K562 (cell line): ENCODE measurements around the gene ZSWIM6. TPM values are rescaled to one million over a fixed set of nuclear protein-coding genes. Genes with fewer than 3 reads are reported as not detected.

ENCODE experiments used
- ATAC-seq: fragments of 200-7000 bp; cut with Tn5 transposase; 3 replicates; pipeline ENCODE4 v1.9.1; 2020; ENCODE audit warnings: moderate library complexity
- BruUV-seq: library from RNA; stranded (reverse); fragments of 400-500 nt; replicated peaks from 2 replicates; lab custom pipeline; 2021; lab: Mats Ljungman, UMichigan
- CTCF ChIA-PET: fragments of 300-600 bp; formaldehyde crosslinking; extraction: SDS; loops from one replicate; lab custom pipeline; 2021; ENCODE audit warnings: low intra/inter-chr PET ratio; lab: Yijun Ruan, JAX
- POLR2A ChIA-PET: fragments of 300-600, 350-650 bp; sonication (Branson Sonifier 250); formaldehyde crosslinking; extraction: SDS; loops from one replicate; lab custom pipeline; 2021; ENCODE audit warnings: antibody characterized with exemption, inconsistent platforms; lab: Yijun Ruan, JAX
- DNase-seq, 4 experiments: peaks; one replicate each; pipeline versions ENCODE4 v3.0.0 to v3.0.0-alpha.2; 2011 to 2018; ENCODE audit warnings: low spot score in 3 of 4, mixed read lengths in 3 of 4; ENCODE audit errors: extremely low read depth in 1 of 4
- FAIRE-seq: peaks from 2 replicates; lab custom pipeline; 2011; peaks lifted over from hg19 to GRCh38; lab: Jason Lieb, UNC
- H2AFZ ChIP-seq: 2 replicates; pipeline ENCODE4 v1.6.0; 2011; ENCODE audit warnings: low read depth, low read length, control low read depth, inconsistent platforms
- H3K27ac ChIP-seq: fragments of 200-600 bp; 3 replicates; pipeline ENCODE4 v1.8.0; 2011; ENCODE audit warnings: low read depth, mild to moderate bottlenecking, control low read depth, inconsistent platforms, low read length, moderate library complexity, mixed read lengths; ENCODE audit errors: extremely low read depth
- H3K27me3 ChIP-seq, 2 experiments: fragments of 300-600 bp in 1 of 2; 2 replicates in 1 of 2; 3 replicates in 1 of 2; pipeline versions ENCODE4 v1.6.0 to v1.8.0; 2011; ENCODE audit warnings: inconsistent platforms in 2 of 2, low read length in 2 of 2, mild to moderate bottlenecking in 1 of 2, mixed read lengths in 1 of 2, moderate library complexity in 1 of 2; ENCODE audit not compliant: control insufficient read depth in 2 of 2, insufficient read depth in 2 of 2
- H3K36me3 ChIP-seq: fragments of 300-600 bp; 3 replicates; pipeline ENCODE4 v1.8.0; 2011; ENCODE audit warnings: mild to moderate bottlenecking, low read length, inconsistent platforms; ENCODE audit not compliant: control insufficient read depth, insufficient read depth
- H3K4me1 ChIP-seq, 2 experiments: fragments of 200-600 bp in 1 of 2; replicated peaks in 1 of 2; 2 replicates in 1 of 2; 3 replicates in 1 of 2; pipeline versions ENCODE4 v1.5.1 to v1.8.0; 2011; ENCODE audit warnings: inconsistent platforms in 2 of 2, low read length in 2 of 2, mild to moderate bottlenecking in 1 of 2, mixed read lengths in 1 of 2, moderate library complexity in 1 of 2; ENCODE audit not compliant: control insufficient read depth in 2 of 2, insufficient read depth in 2 of 2
- H3K4me2 ChIP-seq: 2 replicates; pipeline ENCODE4 v1.6.1; 2011; ENCODE audit warnings: low read length, control low read depth, inconsistent platforms, mixed read lengths; ENCODE audit not compliant: insufficient read depth
- H3K4me3 ChIP-seq: fragments of 200-600 bp; sonication (generic), shearing (Covaris generic); 2 replicates; pipeline ENCODE4 v1.5.1; 2016; ENCODE audit warnings: control low read depth, inconsistent platforms
- H3K79me2 ChIP-seq: fragments of 200-600 bp; 3 replicates; pipeline ENCODE4 v1.8.0; 2011; ENCODE audit warnings: low read length, inconsistent platforms; ENCODE audit not compliant: control insufficient read depth, insufficient read depth
- H3K9ac ChIP-seq, 2 experiments: 2 replicates each; pipeline versions ENCODE4 v1.6.0 to v1.6.1; 2011; ENCODE audit warnings: low read depth in 2 of 2, low read length in 2 of 2, control low read depth in 1 of 2, inconsistent platforms in 1 of 2, mild to moderate bottlenecking in 1 of 2, mixed read lengths in 1 of 2; ENCODE audit not compliant: insufficient read depth in 1 of 2
- H3K9me1 ChIP-seq: one replicate; pipeline ENCODE4 v1.6.0; 2011; ENCODE audit warnings: inconsistent platforms, mild to moderate bottlenecking, low read length, moderate library complexity; ENCODE audit not compliant: control insufficient read depth, insufficient read depth
- H3K9me3 ChIP-seq: replicated peaks from 2 replicates; pipeline ENCODE4 v1.5.1; 2011; ENCODE audit warnings: low read depth, low read length, inconsistent platforms; ENCODE audit not compliant: control insufficient read depth, insufficient read depth
- H4K20me1 ChIP-seq: replicated peaks from 2 replicates; pipeline ENCODE4 v1.6.1; 2011; ENCODE audit warnings: low read length, inconsistent platforms, mixed read lengths; ENCODE audit not compliant: control insufficient read depth, insufficient read depth
- CREB1 ChIP-seq, 2 experiments: sonication (generic) in 1 of 2; formaldehyde crosslinking in 1 of 2; IDR thresholded peaks; 2 replicates each; pipeline versions ENCODE4 v1.6.1 to v1.8.0; 2012 to 2022; ENCODE audit warnings: inconsistent platforms in 1 of 2, mild to moderate bottlenecking in 1 of 2, missing genetic modification reagents in 1 of 2, moderate library complexity in 1 of 2
- ESRRA ChIP-seq: fragments of 450-650 bp; IDR thresholded peaks from 2 replicates; pipeline ENCODE4 v1.6.1; 2014; ENCODE audit warnings: low read depth, mild to moderate bottlenecking, moderate library complexity, borderline replicate concordance
- GTF2E2 ChIP-seq: fragments of 200-800 bp; sonication (Bioruptor generic); IDR thresholded peaks from 2 replicates; pipeline ENCODE4 v1.6.1; 2016; ENCODE audit warnings: missing genetic modification characterization, missing compliant biosample characterization
- ILF3 ChIP-seq: fragments of 450-650 bp; IDR thresholded peaks from 2 replicates; pipeline ENCODE4 v1.6.1; 2018; ENCODE audit warnings: antibody characterized with exemption, mild to moderate bottlenecking, moderate library complexity, borderline replicate concordance
- KLF1 ChIP-seq: fragments of 450-650 bp; IDR thresholded peaks from 2 replicates; pipeline ENCODE4 v1.6.1; 2016; ENCODE audit warnings: missing genetic modification characterization, missing compliant biosample characterization
- MAFK ChIP-seq: IDR thresholded peaks from 2 replicates; pipeline ENCODE4 v1.6.1; 2011; ENCODE audit warnings: low read length, improper control_type of control experiment
- NCOR1 ChIP-seq: fragments of 450-650 bp; IDR thresholded peaks from 2 replicates; pipeline ENCODE4 v1.6.1; 2016; ENCODE audit warnings: mild to moderate bottlenecking, moderate library complexity
- PKNOX1 ChIP-seq: fragments of 450-650 bp; IDR thresholded peaks from 2 replicates; pipeline ENCODE4 v1.6.1; 2016
- PURB ChIP-seq: sonication (generic); formaldehyde crosslinking; IDR thresholded peaks from 2 replicates; pipeline ENCODE4 v1.9.0; 2021; ENCODE audit warnings: low read depth, mild to moderate bottlenecking, missing genetic modification reagents
- RBM39 ChIP-seq: fragments of 200-400 bp; formaldehyde crosslinking; optimal IDR thresholded peaks from 2 replicates; pipeline ENCODE3; 2018; ENCODE audit warnings: low read depth, low read length
- TAF1 ChIP-seq: IDR thresholded peaks from 2 replicates; pipeline ENCODE4 v1.6.1; 2011; ENCODE audit warnings: mild to moderate bottlenecking, low read length, moderate library complexity; ENCODE audit not compliant: insufficient read depth, control insufficient read depth, severe bottlenecking; ENCODE audit errors: extremely low read depth
- TEAD2 ChIP-seq: fragments of 450-650 bp; IDR thresholded peaks from 2 replicates; pipeline ENCODE4 v1.6.1; 2016; ENCODE audit warnings: missing genetic modification characterization, control low read depth, missing compliant biosample characterization
- WHSC1 ChIP-seq: IDR thresholded peaks from one replicate; pipeline ENCODE4 v1.6.1; 2012; ENCODE audit warnings: low read length, control low read depth, inconsistent platforms
- ZNF274 ChIP-seq: IDR thresholded peaks from 2 replicates; pipeline ENCODE4 v1.6.1; 2011; ENCODE audit warnings: low read depth, mild to moderate bottlenecking, low read length, moderate library complexity, borderline replicate concordance
- ZNF408 ChIP-seq: fragments of 250-450 bp; sonication (Bioruptor Pico); IDR thresholded peaks from 2 replicates; pipeline ENCODE4 v1.4.0; 2020; ENCODE audit warnings: low read depth, mild to moderate bottlenecking, moderate library complexity
- ZNF75A ChIP-seq: fragments of 450-650 bp; formaldehyde crosslinking; IDR thresholded peaks from 2 replicates; pipeline ENCODE4 v1.4.0; 2020; ENCODE audit warnings: mild to moderate bottlenecking
- ZNF830 ChIP-seq: fragments of 250-450 bp; sonication (Bioruptor Pico); IDR thresholded peaks from 2 replicates; pipeline ENCODE4 v1.5.0; 2021; ENCODE audit warnings: mild to moderate bottlenecking
- WGBS: fragments of 100-300 bp; shearing (Covaris generic); methylation state at CpG from one replicate; pipeline ENCODE4 v1.1.6; 2016; ENCODE audit warnings: low coverage, mixed read lengths; ENCODE audit not compliant: insufficient coverage; ENCODE audit errors: missing lambda C conversion rate; 5-methylcytosine and 5-hydroxymethylcytosine counted together
- in situ Hi-C: fragments of 300-500 bp; cut with MboI; formaldehyde crosslinking; loops from 4 replicates; pipeline ENCODE4 v1.15.0; 2018; ENCODE audit warnings: inconsistent platforms, mixed read lengths
- intact Hi-C: fragments of 100-400 bp; cut with micrococcal nuclease; formaldehyde crosslinking; loops from 2 replicates; pipeline ENCODE4 v1.14.2; 2022
- polyA plus RNA-seq, 8 experiments: library from polyadenylated mRNA; depleted of rRNA in 4 of 8; stranded (reverse) in 5 of 8; unstranded in 3 of 8; fragments of >200 nt; fragmentation: Nextera tagmentation in 2 of 8; fragmentation: Illumina TruSeq in 1 of 8; extraction: Ambion mirVana in 2 of 8; extraction: Trizol in 1 of 8; gene quantifications; 2 replicates each; pipeline versions ENCODE4 v1.2.1 to v1.2.3, GENCODE V29; 2011 to 2014; ENCODE audit warnings: inconsistent platforms in 1 of 8, missing spikeins in 1 of 8
- total RNA-seq, 7 experiments: library from RNA; depleted of rRNA in 6 of 7; stranded (reverse); fragments of >200 nt in 6 of 7; fragmentation: Illumina TruSeq in 2 of 7; extraction: Trizol in 2 of 7; gene quantifications; 2 replicates each; pipeline versions ENCODE4 v1.2.1 to v1.2.3, GENCODE V29; 2011 to 2021; ENCODE audit warnings: low replicate concordance in 1 of 7
- TF ChIP-seq, protein P1 (sequence below): fragments of 450-650 bp; IDR thresholded peaks from 2 replicates; pipeline ENCODE4 v1.6.1; 2018; ENCODE audit not compliant: partially characterized antibody

ZSWIM6 gene
- total and polyA plus RNA-seq, 9 of the 15 experiments (the other 6 are each of a cell fraction or from before 2014, with no cell fraction given): 0.81 to 3.2 (median 2.0) TPM

DNA sequence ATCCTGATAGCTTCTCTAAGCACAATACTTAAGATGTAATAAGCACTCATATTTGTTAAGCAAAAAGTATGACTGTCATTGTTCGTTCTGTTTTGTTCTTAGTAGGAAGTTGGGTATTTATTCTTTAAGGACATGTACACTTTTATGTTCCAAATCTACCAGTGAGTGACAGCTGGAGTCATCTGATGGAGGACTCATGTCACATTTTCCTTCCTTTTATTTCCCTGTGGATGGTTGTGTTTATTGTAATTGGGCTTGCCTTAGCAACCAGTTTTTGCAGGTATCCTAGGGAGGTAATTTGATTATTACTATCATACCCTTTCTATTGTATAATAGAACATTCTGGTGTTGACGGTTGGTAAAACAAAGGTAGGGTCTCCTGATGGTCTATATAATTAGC, 145.7 kb downstream of the ZSWIM6 start (continued):
- TF ChIP-seq ZNF274 (no peak), TAF1 (no peak), TEAD2 (tag) (no peak)

- intact Hi-C loops: no loop called here
- Histone ChIP-seq H3K9me3 (no peaks in the 10 kb centered on the region), H3K79me2 (no peaks in the 10 kb centered on the region), H4K20me1 (no peaks in the 10 kb centered on the region), H3K4me3 (no peak overlapping the region), H3K9ac (no peak overlapping the region), H3K9me1 (no peaks in the 10 kb centered on the region), H3K27me3 (no peaks in the 10 kb centered on the region), H3K36me3 (no peaks in the 10 kb centered on the region), H3K27ac (no peak overlapping the region), H3K4me1 (no peaks in the 10 kb centered on the region), H3K4me2 (no peak overlapping the region), H2AFZ (no peak overlapping the region)
- ChIA-PET CTCF (no interaction called here), POLR2A (no interaction called here)
- no peak for ATAC-seq
- BruUV-seq: no TSS peak
- in situ Hi-C loops: no loop called here
- WGBS: 4% methylated on average over 4 of the region's 4 CpGs
- DNase-seq: no peak
- FAIRE-seq: no peak
- TF ChIP-seq RBM39 (no peak), ILF3 (no peak), WHSC1 (no peak), NCOR1 (no peak), ESRRA (no peak), PKNOX1 (no peak), ZNF408 (CRISPR knock-in tag) (no peak), ZNF830 (CRISPR knock-in tag) (no peak), PURB (CRISPR knock-in tag) (no peak), MAFK (no peak), KLF1 (no peak), ZNF75A (CRISPR knock-in tag) (no peak), CREB1 (IDR thresholded peaks at IDR 0.05) (no peak), CREB1 (CRISPR knock-in tag; IDR thresholded peaks at IDR 0.05) (no peak), GTF2E2 (no peak)
- TF ChIP-seq, protein P1, sequence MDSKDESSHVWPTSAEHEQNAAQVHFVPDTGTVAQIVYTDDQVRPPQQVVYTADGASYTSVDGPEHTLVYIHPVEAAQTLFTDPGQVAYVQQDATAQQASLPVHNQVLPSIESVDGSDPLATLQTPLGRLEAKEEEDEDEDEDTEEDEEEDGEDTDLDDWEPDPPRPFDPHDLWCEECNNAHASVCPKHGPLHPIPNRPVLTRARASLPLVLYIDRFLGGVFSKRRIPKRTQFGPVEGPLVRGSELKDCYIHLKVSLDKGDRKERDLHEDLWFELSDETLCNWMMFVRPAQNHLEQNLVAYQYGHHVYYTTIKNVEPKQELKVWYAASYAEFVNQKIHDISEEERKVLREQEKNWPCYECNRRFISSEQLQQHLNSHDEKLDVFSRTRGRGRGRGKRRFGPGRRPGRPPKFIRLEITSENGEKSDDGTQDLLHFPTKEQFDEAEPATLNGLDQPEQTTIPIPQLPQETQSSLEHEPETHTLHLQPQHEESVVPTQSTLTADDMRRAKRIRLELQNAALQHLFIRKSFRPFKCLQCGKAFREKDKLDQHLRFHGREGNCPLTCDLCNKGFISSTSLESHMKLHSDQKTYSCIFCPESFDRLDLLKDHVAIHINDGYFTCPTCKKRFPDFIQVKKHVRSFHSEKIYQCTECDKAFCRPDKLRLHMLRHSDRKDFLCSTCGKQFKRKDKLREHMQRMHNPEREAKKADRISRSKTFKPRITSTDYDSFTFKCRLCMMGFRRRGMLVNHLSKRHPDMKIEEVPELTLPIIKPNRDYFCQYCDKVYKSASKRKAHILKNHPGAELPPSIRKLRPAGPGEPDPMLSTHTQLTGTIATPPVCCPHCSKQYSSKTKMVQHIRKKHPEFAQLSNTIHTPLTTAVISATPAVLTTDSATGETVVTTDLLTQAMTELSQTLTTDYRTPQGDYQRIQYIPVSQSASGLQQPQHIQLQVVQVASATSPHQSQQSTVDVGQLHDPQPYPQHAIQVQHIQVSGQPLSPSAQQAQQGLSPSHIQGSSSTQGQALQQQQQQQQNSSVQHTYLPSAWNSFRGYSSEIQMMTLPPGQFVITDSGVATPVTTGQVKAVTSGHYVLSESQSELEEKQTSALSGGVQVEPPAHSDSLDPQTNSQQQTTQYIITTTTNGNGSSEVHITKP: no peak
These were observed 148.0 kb downstream of the ZSWIM6 start for GRCh38 chr5:61479850-61480614.
